NOMO-1 treated with dmso at 0.1 percent for 144 hours (cell line): Measurements from ENCODE around the gene ATP9B.
"Not testable (repeated sequence)": the region's sequence is repeated elsewhere in the genome, so short reads cannot be mapped to it uniquely, and the experiment has no call there.

Experiments used
- DNase-seq: peaks from one replicate; lab custom pipeline; 2025; ENCODE audit not compliant: unreplicated experiment; lab: John Stamatoyannopoulos, UW

Gene ATP9B

DNA sequence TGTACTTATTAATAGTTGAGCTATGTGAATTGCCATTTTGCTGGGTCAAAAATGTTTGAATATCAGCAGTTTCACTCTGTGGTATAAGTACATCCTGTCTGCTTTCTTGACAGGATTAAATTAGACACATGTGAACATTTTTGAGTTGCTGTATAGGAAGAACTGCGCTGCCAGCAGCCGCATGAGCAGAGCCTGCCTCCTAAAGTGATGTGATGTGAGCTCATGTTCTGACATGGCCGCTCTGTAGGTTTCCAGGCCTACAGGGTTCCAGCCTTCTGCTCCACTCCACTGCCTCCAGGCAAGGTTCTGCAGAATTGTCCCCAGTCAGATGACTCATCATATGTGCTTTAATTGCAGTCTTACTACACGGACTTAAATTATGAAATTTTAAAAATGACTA lies 206.8 kb downstream of the ATP9B start:
- no peak for DNase-seq

DNA sequence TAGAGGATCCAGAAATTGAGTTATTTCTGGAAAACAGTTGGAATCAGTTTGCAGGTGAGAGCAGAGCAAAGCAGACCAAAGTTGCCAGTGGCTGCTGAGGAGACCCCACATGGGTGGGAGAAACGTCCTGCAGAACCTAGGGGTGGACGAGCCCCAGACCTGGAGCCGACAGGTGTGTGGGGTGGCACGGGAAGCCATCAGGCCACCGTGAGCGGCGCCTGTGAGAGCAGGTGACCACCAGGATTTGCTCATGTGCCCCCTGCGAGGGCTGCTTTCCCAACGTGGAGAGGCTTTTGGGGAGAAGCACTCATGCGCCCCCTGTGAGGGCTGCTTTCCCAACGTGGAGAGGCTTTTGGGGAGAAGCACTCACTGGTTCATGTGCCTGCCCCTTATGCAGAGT lies 209.7 kb downstream of the ATP9B start:
- DNase-seq: no peak

GRCh38 chr18:79283131-79283810 lies 214.1 kb downstream of the ATP9B start:
- DNase-seq: no peak

GRCh38 chr18:79283929-79284328 lies 214.7 kb downstream of the ATP9B start:
- no peak for DNase-seq

DNA sequence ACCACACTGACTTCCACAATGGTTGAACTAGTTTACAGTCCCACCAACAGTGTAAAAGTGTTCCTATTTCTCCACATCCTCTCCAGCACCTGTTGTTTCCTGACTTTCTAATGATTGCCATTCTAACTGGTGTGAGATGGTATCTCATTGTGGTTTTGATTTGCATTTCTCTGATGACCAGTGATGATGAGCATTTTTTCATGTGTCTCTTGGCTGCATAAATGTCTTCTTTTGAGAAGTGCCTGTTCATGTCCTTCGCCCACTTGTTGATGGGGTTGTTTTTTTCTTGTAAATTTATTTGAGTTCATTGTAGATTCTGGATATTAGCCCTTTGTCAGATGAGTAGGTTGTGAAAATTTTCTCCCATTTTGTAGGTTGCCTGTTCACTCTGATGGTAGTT lies 216.0 kb downstream of the ATP9B start:
- DNase-seq: not testable (repeated sequence)

DNA sequence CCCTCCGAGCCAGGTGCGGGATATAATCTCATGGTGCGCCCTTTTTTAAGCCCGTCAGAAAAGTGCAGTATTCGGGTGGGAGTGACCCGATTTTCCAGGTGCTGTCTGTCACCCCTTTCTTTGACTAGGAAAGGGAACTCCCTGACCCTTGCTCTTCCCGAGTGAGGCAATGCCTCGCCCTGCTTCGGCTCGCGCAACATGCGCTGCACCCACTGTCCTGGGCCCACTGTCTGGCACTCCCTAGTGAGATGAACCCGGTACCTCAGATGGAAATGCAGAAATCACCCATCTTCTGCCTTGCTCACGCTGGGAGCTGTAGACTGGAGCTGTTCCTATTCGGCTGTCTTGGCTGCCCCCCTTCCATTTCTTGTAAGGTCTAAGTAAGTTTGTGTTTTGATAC lies 221.2 kb downstream of the ATP9B start:
- not testable (repeated sequence) for DNase-seq

DNA sequence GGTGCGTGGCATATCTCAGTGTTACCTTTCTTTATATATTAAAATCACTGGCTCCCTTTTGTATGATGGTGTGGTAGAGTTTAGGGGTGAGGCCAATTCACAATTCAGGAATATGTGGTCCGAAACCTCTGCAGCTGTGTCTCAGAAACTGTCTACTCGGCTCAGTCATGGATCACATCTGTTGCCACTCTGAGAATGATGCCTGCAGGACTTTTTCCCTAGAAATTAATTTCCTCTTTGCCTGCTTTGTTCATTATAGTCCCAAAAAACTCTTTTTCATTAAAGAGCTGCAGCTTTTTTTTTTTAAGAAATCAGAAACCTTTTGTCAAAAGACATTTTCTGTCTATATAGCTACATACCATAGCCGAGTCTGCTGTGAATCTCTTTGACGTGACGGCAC lies 221.7 kb downstream of the ATP9B start:
- no peak for DNase-seq

DNA sequence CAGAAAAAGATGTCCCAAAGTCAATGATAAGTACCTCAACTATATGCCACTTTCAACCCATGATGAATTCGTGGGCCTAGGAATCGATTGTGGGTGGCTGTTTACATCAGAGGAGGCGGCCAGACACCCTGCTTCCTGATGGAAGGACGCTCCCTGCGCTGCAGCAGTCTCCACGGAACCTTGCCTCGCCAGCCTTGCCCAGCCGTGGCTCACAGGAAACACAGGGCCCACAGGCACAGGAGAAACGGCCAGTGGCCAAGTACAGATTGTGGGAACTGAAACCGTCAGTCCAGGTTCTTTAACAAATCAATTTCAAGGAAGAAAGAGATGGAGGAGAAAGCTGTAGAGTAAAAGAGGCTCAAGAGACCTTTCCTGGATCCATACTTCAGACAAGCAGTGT lies 225.0 kb downstream of the ATP9B start:
- DNase-seq: no peak

DNA sequence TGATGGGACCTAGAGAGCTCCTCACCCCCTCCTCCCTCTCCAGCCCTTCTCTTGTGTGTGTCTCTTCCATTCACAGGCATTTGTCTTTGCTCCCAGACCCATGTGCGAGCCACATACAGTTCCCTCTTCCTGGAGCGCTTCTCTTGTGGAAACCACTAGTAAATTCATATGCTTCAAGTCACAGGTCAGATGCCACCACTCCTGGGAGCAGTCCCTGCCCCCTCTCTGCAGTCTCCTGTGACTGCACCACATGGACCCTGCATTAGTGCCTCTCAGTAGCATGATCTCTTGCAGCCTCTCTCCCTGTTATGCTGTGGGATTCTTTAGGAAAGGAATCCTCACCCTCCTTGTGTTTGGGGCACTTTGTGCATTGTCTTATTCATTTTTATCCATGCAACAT lies 230.1 kb downstream of the ATP9B start:
- no peak for DNase-seq

GRCh38 chr18:79299711-79300110 lies 230.5 kb downstream of the ATP9B start:
- no peak for DNase-seq

- no peak for DNase-seq
These were observed 231.2 kb downstream of the ATP9B start for GRCh38 chr18:79300413-79300812.

- DNase-seq: no peak
These were observed 232.9 kb downstream of the ATP9B start for GRCh38 chr18:79302120-79302519.

GRCh38 chr18:79305911-79306310 lies 236.7 kb downstream of the ATP9B start:
- DNase-seq: no peak

GRCh38 chr18:79309614-79310358 lies 240.6 kb downstream of the ATP9B start:
- no peak for DNase-seq

DNA sequence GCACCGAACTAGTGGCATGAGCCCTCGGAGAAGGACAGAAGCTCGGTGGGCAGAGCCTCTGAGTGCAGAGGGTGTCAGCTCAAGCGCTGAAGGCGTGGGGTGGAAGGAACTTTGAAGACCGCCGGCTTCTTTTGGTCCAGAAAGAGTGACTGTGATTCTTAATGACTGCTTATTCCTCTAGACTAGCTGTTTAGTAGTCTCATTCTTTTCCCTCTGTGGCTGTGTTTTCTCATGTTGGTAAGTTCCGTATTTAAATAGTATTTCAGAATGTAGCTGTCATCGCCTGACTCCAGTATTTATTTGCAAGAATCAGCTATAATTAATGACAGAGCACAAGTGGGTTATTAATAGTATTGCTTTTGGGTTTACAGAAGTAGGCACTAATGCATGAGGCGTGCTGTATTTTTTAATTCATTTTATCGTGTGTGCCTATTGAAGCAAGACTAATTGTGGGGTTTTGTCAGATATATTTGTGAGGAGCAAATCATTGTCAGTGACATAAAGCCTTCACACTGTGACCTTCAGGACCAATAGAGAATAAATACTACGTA lies 245.7 kb downstream of the ATP9B start:
- no peak for DNase-seq

- no peak for DNase-seq
These were observed 246.4 kb downstream of the ATP9B start for GRCh38 chr18:79315596-79315995.

GRCh38 chr18:79317703-79318102 lies 248.5 kb downstream of the ATP9B start:
- no peak for DNase-seq

GRCh38 chr18:79318142-79318673 lies 249.0 kb downstream of the ATP9B start:
- DNase-seq: no peak

- DNase-seq: no peak
These were observed 251.1 kb downstream of the ATP9B start for GRCh38 chr18:79320216-79320850.

- DNase-seq: no peak
These were observed 252.6 kb downstream of the ATP9B start for GRCh38 chr18:79321625-79322405.

DNA sequence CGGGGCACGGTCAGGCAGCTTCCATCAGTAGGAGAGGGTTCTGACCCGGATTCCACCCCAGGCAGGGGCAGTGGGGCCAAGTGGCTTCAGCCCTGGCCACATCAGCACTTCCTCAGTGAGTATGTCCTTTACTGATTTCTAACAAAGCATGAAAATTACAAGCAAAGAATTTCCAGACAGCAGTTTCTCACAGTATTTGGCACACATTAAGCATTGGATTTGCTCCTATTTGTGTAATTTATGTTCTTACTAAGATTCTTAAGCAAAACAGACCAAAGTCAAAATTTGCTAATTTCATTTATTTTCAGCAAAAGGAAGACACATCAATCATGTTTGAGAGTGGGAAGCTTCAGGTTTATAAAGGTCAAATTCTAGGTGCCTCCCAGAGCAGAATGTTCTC lies 253.2 kb downstream of the ATP9B start:
- no peak for DNase-seq
